HG03354 (cell line): ENCODE data around the gene TTLL11.
"Not testable (repeated sequence)": the region's sequence is repeated elsewhere in the genome, so short reads cannot be mapped to it uniquely, and the experiment has no call there.

Experiments
- ATAC-seq: cut with Tn5 transposase; IDR thresholded peaks from one replicate; pipeline ENCODE4 v1.9.1; 2021; ENCODE audit warnings: mild to moderate bottlenecking; ENCODE audit not compliant: unreplicated experiment, poor library complexity, severe bottlenecking

The TTLL11 gene

GRCh38 chr9:122016744-122017143 is 76.4 kb downstream of the TTLL11 start:
- no peak for ATAC-seq

- ATAC-seq: no peak
Observed at GRCh38 chr9:122016309-122016708, 76.8 kb downstream of the TTLL11 start.

GRCh38 chr9:122015170-122015821 is 77.8 kb downstream of the TTLL11 start:
- ATAC-seq: no peak

GRCh38 chr9:122011818-122012498 is 81.2 kb downstream of the TTLL11 start:
- no peak for ATAC-seq

GRCh38 chr9:122008559-122008958 is 84.5 kb downstream of the TTLL11 start:
- no peak for ATAC-seq

- ATAC-seq: no peak
Observed at GRCh38 chr9:122007837-122008236, 85.3 kb downstream of the TTLL11 start.

- no peak for ATAC-seq
Observed at GRCh38 chr9:122005597-122005996, 87.5 kb downstream of the TTLL11 start.

- ATAC-seq: no peak
Observed at GRCh38 chr9:122004589-122004988, 88.5 kb downstream of the TTLL11 start.

- no peak for ATAC-seq
Observed at GRCh38 chr9:122001491-122002201, 91.5 kb downstream of the TTLL11 start.

GRCh38 chr9:122000526-122000925 is 92.6 kb downstream of the TTLL11 start:
- not testable (repeated sequence) for ATAC-seq

GRCh38 chr9:121999556-121999955 is 93.6 kb downstream of the TTLL11 start:
- no peak for ATAC-seq

- no peak for ATAC-seq
Observed at GRCh38 chr9:121998513-121999049, 94.5 kb downstream of the TTLL11 start.

- no peak for ATAC-seq
Observed at GRCh38 chr9:121997791-121998190, 95.3 kb downstream of the TTLL11 start.

- ATAC-seq: no peak
Observed at GRCh38 chr9:121996783-121997182, 96.3 kb downstream of the TTLL11 start.

GRCh38 chr9:121995997-121996396 is 97.1 kb downstream of the TTLL11 start:
- ATAC-seq: no peak

GRCh38 chr9:121992571-121993212 is 100.4 kb downstream of the TTLL11 start:
- ATAC-seq: peak; percentile 64

- ATAC-seq: no peak
Observed at GRCh38 chr9:121991307-121991661, 101.8 kb downstream of the TTLL11 start.

- ATAC-seq: no peak
Observed at GRCh38 chr9:121990600-121991306, 102.4 kb downstream of the TTLL11 start.

GRCh38 chr9:121989010-121989409 is 104.1 kb downstream of the TTLL11 start:
- ATAC-seq: no peak

- no peak for ATAC-seq
Observed at GRCh38 chr9:121987314-121987713, 105.8 kb downstream of the TTLL11 start.
